Neural cell (in vitro differentiated cells): ENCODE data around the gene MRTFB. TPM values are rescaled to one million over a fixed set of nuclear protein-coding genes. Genes with fewer than 3 reads are reported as not detected.

ENCODE experiments used
- H2AFZ ChIP-seq: fragments of 200-600, 300-800 bp; sonication (generic), shearing (Covaris generic); 2 replicates; pipeline ENCODE4 v1.6.0; 2014; ENCODE audit warnings: low read depth, mild to moderate bottlenecking, antibody characterized with exemption, low read length, moderate library complexity
- H3F3A ChIP-seq: fragments of 200-600 bp; shearing (Covaris generic); 2 replicates; pipeline ENCODE4 v1.6.1; 2016; ENCODE audit warnings: mild to moderate bottlenecking, moderate library complexity, mixed read lengths, antibody characterized with exemption, low read length; ENCODE audit not compliant: insufficient read depth, poor library complexity, severe bottlenecking
- H3K27ac ChIP-seq: fragments of 200-600, 300-800 bp; sonication (generic), shearing (Covaris generic); 2 replicates; pipeline ENCODE4 v1.5.1; 2014; ENCODE audit warnings: mild to moderate bottlenecking, low read length, moderate library complexity
- H3K27me3 ChIP-seq: fragments of 300-800, 200-600 bp; sonication (generic), shearing (Covaris generic); 2 replicates; pipeline ENCODE4 v1.6.0; 2014; ENCODE audit warnings: mild to moderate bottlenecking, low read depth, low read length, moderate library complexity; ENCODE audit not compliant: insufficient read depth
- H3K36me3 ChIP-seq: fragments of 300-800, 200-600 bp; sonication (generic), shearing (Covaris generic); 2 replicates; pipeline ENCODE4 v1.5.1; 2014; ENCODE audit warnings: mild to moderate bottlenecking, antibody characterized with exemption, low read length, moderate library complexity; ENCODE audit not compliant: insufficient read depth
- H3K4me2 ChIP-seq: fragments of 300-800, 200-600 bp; sonication (generic), shearing (Covaris generic); 2 replicates; pipeline ENCODE4 v1.6.0; 2014; ENCODE audit warnings: mild to moderate bottlenecking, low read length
- H3K4me3 ChIP-seq: fragments of 300-800, 200-600 bp; sonication (generic), shearing (Covaris generic); 2 replicates; pipeline ENCODE4 v1.5.1; 2014; ENCODE audit warnings: mild to moderate bottlenecking, low read length, moderate library complexity
- H3K79me2 ChIP-seq: fragments of 200-600 bp; shearing (Covaris generic); replicated peaks from 2 replicates; pipeline ENCODE4 v1.6.0; 2014; ENCODE audit warnings: mild to moderate bottlenecking, low read length, moderate library complexity; ENCODE audit not compliant: insufficient read depth
- H3K9ac ChIP-seq: fragments of 300-800, 200-600 bp; sonication (generic), shearing (Covaris generic); 2 replicates; pipeline ENCODE4 v1.6.1; 2016; ENCODE audit warnings: mild to moderate bottlenecking, low read length, mixed read lengths
- H3K9me2 ChIP-seq: fragments of 200-600 bp; shearing (Covaris generic); 2 replicates; pipeline ENCODE4 v1.6.1; 2016; ENCODE audit warnings: mild to moderate bottlenecking, low read length, mixed read lengths; ENCODE audit not compliant: insufficient read depth
- H3K9me3 ChIP-seq: fragments of 200-600, 300-800 bp; sonication (generic), shearing (Covaris generic); 2 replicates; pipeline ENCODE4 v1.6.1; 2016; ENCODE audit warnings: mild to moderate bottlenecking, mixed run types, low read length, moderate library complexity, mixed read lengths
- H4K20me1 ChIP-seq: fragments of 200-600 bp; shearing (Covaris generic); 2 replicates; pipeline ENCODE4 v1.6.1; 2016; ENCODE audit warnings: mild to moderate bottlenecking, mixed run types; ENCODE audit not compliant: insufficient read depth
- EP300 ChIP-seq: fragments of 450-650 bp; conservative IDR thresholded peaks from 2 replicates; pipeline ENCODE4 v1.6.1; 2014; ENCODE audit warnings: antibody characterized with exemption, mild to moderate bottlenecking, moderate library complexity; ENCODE audit not compliant: poor library complexity, severe bottlenecking
- EZH2 ChIP-seq: fragments of 200-600, 300-800 bp; shearing (Covaris generic), sonication (generic); IDR thresholded peaks from 2 replicates; pipeline ENCODE4 v1.6.1; 2014; ENCODE audit warnings: antibody characterized with exemption, low read length, borderline replicate concordance, mild to moderate bottlenecking; ENCODE audit not compliant: insufficient read depth, poor library complexity, severe bottlenecking
- MXI1 ChIP-seq: fragments of 450-650 bp; conservative IDR thresholded peaks from 2 replicates; pipeline ENCODE4 v1.6.1; 2014; ENCODE audit warnings: antibody characterized with exemption, mild to moderate bottlenecking; ENCODE audit not compliant: poor library complexity, severe bottlenecking
- POLR2AphosphoS5 ChIP-seq: IDR thresholded peaks from 2 replicates; pipeline ENCODE4 v1.6.1; 2012
- RAD21 ChIP-seq: fragments of 450-650 bp; conservative IDR thresholded peaks from 2 replicates; pipeline ENCODE4 v1.6.1; 2014; ENCODE audit warnings: antibody characterized with exemption, mild to moderate bottlenecking, moderate library complexity
- SMC3 ChIP-seq: fragments of 450-650 bp; conservative IDR thresholded peaks from 2 replicates; pipeline ENCODE4 v1.6.1; 2014; ENCODE audit warnings: antibody characterized with exemption, mild to moderate bottlenecking, moderate library complexity; ENCODE audit not compliant: poor library complexity
- TAF1 ChIP-seq: IDR thresholded peaks from 2 replicates; pipeline ENCODE4 v1.6.1; 2012; ENCODE audit warnings: low read depth
- polyA plus RNA-seq: library from polyadenylated mRNA; depleted of rRNA; stranded (reverse); fragments of >200 nt; gene quantifications from 2 replicates; pipeline ENCODE4 v1.2.3, GENCODE V29; 2014
- TF ChIP-seq, protein P1 (sequence below): IDR thresholded peaks from 2 replicates; pipeline ENCODE4 v1.6.1; 2012; ENCODE audit warnings: borderline replicate concordance
- TF ChIP-seq, protein P2 (sequence below): fragments of 450-650 bp; IDR thresholded peaks from 2 replicates; pipeline ENCODE4 v1.5.1; 2014; ENCODE audit warnings: antibody characterized with exemption, mild to moderate bottlenecking, moderate library complexity; ENCODE audit not compliant: poor library complexity, severe bottlenecking

MRTFB gene
- polyA plus RNA-seq, 1 donor from 2014 or later = 18.6 TPM

DNA sequence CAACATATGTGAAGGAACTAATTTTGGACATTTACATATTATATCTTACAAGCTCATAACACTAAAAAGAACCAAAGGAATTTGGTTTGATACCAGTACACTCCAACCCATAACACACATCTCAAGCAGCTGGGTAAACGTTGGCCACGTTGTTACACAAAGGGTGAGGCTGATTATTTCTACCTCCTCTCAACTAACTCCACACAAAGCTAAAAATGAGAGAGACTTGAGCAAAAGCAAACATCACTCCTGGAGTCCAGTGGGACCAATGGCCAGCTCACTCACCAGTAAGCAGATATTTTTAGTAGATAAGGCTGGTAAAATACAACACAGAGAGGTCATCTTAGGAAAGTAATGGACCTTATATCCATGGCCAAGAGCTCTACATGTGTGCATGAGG is 207.6 kb downstream of the MRTFB start:
- H3K36me3 ChIP-seq = no peaks in the 10 kb centered on the region
- H3K9ac ChIP-seq = no peak overlapping the region
- no peak overlapping the region for H2AFZ ChIP-seq
- no peak overlapping the region for H3K27ac ChIP-seq
- no peaks in the 10 kb centered on the region for H3K27me3 ChIP-seq
- no peaks in the 10 kb centered on the region for H3K79me2 ChIP-seq
- TF ChIP-seq TAF1 (no peak), MXI1 (no peak), POLR2AphosphoS5 (no peak), RAD21 (no peak), SMC3 (no peak), EZH2 (no peak), EP300 (no peak)
- TF ChIP-seq, protein P1, sequence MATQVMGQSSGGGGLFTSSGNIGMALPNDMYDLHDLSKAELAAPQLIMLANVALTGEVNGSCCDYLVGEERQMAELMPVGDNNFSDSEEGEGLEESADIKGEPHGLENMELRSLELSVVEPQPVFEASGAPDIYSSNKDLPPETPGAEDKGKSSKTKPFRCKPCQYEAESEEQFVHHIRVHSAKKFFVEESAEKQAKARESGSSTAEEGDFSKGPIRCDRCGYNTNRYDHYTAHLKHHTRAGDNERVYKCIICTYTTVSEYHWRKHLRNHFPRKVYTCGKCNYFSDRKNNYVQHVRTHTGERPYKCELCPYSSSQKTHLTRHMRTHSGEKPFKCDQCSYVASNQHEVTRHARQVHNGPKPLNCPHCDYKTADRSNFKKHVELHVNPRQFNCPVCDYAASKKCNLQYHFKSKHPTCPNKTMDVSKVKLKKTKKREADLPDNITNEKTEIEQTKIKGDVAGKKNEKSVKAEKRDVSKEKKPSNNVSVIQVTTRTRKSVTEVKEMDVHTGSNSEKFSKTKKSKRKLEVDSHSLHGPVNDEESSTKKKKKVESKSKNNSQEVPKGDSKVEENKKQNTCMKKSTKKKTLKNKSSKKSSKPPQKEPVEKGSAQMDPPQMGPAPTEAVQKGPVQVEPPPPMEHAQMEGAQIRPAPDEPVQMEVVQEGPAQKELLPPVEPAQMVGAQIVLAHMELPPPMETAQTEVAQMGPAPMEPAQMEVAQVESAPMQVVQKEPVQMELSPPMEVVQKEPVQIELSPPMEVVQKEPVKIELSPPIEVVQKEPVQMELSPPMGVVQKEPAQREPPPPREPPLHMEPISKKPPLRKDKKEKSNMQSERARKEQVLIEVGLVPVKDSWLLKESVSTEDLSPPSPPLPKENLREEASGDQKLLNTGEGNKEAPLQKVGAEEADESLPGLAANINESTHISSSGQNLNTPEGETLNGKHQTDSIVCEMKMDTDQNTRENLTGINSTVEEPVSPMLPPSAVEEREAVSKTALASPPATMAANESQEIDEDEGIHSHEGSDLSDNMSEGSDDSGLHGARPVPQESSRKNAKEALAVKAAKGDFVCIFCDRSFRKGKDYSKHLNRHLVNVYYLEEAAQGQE = no peak
- TF ChIP-seq, protein P2, sequence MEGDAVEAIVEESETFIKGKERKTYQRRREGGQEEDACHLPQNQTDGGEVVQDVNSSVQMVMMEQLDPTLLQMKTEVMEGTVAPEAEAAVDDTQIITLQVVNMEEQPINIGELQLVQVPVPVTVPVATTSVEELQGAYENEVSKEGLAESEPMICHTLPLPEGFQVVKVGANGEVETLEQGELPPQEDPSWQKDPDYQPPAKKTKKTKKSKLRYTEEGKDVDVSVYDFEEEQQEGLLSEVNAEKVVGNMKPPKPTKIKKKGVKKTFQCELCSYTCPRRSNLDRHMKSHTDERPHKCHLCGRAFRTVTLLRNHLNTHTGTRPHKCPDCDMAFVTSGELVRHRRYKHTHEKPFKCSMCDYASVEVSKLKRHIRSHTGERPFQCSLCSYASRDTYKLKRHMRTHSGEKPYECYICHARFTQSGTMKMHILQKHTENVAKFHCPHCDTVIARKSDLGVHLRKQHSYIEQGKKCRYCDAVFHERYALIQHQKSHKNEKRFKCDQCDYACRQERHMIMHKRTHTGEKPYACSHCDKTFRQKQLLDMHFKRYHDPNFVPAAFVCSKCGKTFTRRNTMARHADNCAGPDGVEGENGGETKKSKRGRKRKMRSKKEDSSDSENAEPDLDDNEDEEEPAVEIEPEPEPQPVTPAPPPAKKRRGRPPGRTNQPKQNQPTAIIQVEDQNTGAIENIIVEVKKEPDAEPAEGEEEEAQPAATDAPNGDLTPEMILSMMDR = no peak
- no peak overlapping the region for H3K4me2 ChIP-seq
- no peak overlapping the region for H3K4me3 ChIP-seq
- H3F3A ChIP-seq = no peaks in the 10 kb centered on the region
- no peaks in the 10 kb centered on the region for H4K20me1 ChIP-seq
- H3K9me2 ChIP-seq = no peaks in the 10 kb centered on the region
- H3K9me3 ChIP-seq = no peaks in the 10 kb centered on the region

DNA sequence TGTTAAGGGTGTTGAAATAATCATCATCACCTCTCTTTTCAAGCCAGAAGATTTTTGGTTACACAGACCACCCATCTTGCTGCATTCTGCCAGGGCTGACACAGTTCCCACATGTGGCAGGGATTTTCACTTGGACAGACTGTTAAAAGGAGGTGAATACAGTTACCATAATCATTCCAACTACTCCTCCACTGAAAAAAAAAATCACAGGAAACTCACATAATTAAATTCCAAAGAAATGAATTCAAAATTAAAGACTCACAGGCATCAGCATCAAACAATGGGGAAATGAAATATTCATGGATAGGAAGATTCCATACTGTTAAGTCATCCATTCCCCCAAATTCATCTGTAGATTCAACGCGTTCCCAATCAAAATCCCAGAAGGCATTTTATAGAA is 209.4 kb downstream of the MRTFB start:
- Histone ChIP-seq H3K36me3 (no peaks in the 10 kb centered on the region), H3K9me3 (no peaks in the 10 kb centered on the region), H3K27me3 (no peaks in the 10 kb centered on the region), H4K20me1 (no peaks in the 10 kb centered on the region), H3F3A (peaks cover 7% of the 10 kb centered on the region), H3K27ac (no peak overlapping the region), H3K9me2 (no peaks in the 10 kb centered on the region), H3K79me2 (no peaks in the 10 kb centered on the region), H3K9ac (no peak overlapping the region), H2AFZ (no peak overlapping the region), H3K4me3 (no peak overlapping the region), H3K4me2 (no peak overlapping the region)
- TF ChIP-seq EP300 (no peak), TAF1 (no peak), RAD21 (no peak), SMC3 (no peak), POLR2AphosphoS5 (no peak), EZH2 (no peak)
- TF ChIP-seq, protein P2 = no peak
- TF ChIP-seq, protein P1 = no peak
